Activated CD4-positive, alpha-beta memory T cell treated with anti-CD3 and anti-CD28 coated beads, Interleukin-2, amount 10 ng/mL, durations not matched to agents 7 days and 5 days (primary cell): ENCODE data around the gene LDLRAD4. TPM values are rescaled to one million over a fixed set of nuclear protein-coding genes. Genes with fewer than 3 reads are reported as not detected.

ENCODE experiments used
- CTCF ChIA-PET: fragments of 350-600 bp; sonication (Branson Sonifier 250); formaldehyde crosslinking; loops from one replicate; lab custom pipeline; 2021; ENCODE audit warnings: antibody characterized with exemption, inconsistent platforms; lab: Charles Lee
- POLR2A ChIA-PET: fragments of 350-600 bp; sonication (Branson Sonifier 250); formaldehyde crosslinking; loops from one replicate; lab custom pipeline; 2021; ENCODE audit warnings: antibody characterized with exemption; lab: Charles Lee
- DNase-seq: peaks from one replicate; pipeline ENCODE4 v3.0.0-alpha.2; 2020
- H3K27ac Mint-ChIP-seq: one replicate; pipeline ENCODE4 v1.8.0; 2021; ENCODE audit warnings: mild to moderate bottlenecking, mixed read lengths
- H3K27me3 Mint-ChIP-seq: one replicate; pipeline ENCODE4 v1.8.0; 2021; ENCODE audit warnings: mixed read lengths
- H3K36me3 Mint-ChIP-seq: one replicate; pipeline ENCODE4 v1.8.0; 2021; ENCODE audit warnings: low read depth, mixed read lengths
- H3K4me1 Mint-ChIP-seq: one replicate; pipeline ENCODE4 v1.8.0; 2021; ENCODE audit warnings: mixed read lengths
- H3K4me3 Mint-ChIP-seq: one replicate; pipeline ENCODE4 v1.8.0; 2021; ENCODE audit warnings: mild to moderate bottlenecking, mixed read lengths
- H3K9me3 Mint-ChIP-seq: one replicate; pipeline ENCODE4 v1.8.0; 2021; ENCODE audit warnings: mixed read lengths
- total RNA-seq, 2 experiments: library from RNA; stranded (reverse); gene quantifications; one replicate each; pipeline ENCODE4 v1.2.3, GENCODE V29; 2021

Gene LDLRAD4
- total RNA-seq, 2 experiments from 2014 or later, result 19.1 to 22.4 TPM

- CTCF ChIA-PET, result no interaction called here
- DNase-seq, result no peak
- no peak overlapping the region for H3K4me3 Mint-ChIP-seq
- no peaks in the 10 kb centered on the region for H3K9me3 Mint-ChIP-seq
- H3K27ac Mint-ChIP-seq, result no peak overlapping the region
- H3K4me1 Mint-ChIP-seq, result no peaks in the 10 kb centered on the region
- H3K27me3 Mint-ChIP-seq, result no peaks in the 10 kb centered on the region
- no peaks in the 10 kb centered on the region for H3K36me3 Mint-ChIP-seq
- POLR2A ChIA-PET, result no interaction called here
These were observed 181.0 kb downstream of the LDLRAD4 start for GRCh38 chr18:13399511-13399910.

- no peaks in the 10 kb centered on the region for H3K27me3 Mint-ChIP-seq
- no peaks in the 10 kb centered on the region for H3K9me3 Mint-ChIP-seq
- H3K27ac Mint-ChIP-seq, result no peak overlapping the region
- no peak overlapping the region for H3K4me3 Mint-ChIP-seq
- DNase-seq, result no peak
- no peaks in the 10 kb centered on the region for H3K4me1 Mint-ChIP-seq
- H3K36me3 Mint-ChIP-seq, result no peaks in the 10 kb centered on the region
- POLR2A ChIA-PET, result no interaction called here
- CTCF ChIA-PET, result no interaction called here
These were observed 182.2 kb downstream of the LDLRAD4 start for GRCh38 chr18:13400636-13401315.

- no peak overlapping the region for H3K27ac Mint-ChIP-seq
- H3K9me3 Mint-ChIP-seq, result no peaks in the 10 kb centered on the region
- H3K4me1 Mint-ChIP-seq, result no peaks in the 10 kb centered on the region
- POLR2A ChIA-PET, result no interaction called here
- no peaks in the 10 kb centered on the region for H3K36me3 Mint-ChIP-seq
- DNase-seq, result no peak
- no peak overlapping the region for H3K4me3 Mint-ChIP-seq
- no peaks in the 10 kb centered on the region for H3K27me3 Mint-ChIP-seq
- CTCF ChIA-PET, result no interaction called here
These were observed 182.8 kb downstream of the LDLRAD4 start for GRCh38 chr18:13401404-13401803.

GRCh38 chr18:13401826-13402225 lies 183.3 kb downstream of the LDLRAD4 start:
- Mint-ChIP-seq H3K4me3 (no peak overlapping the region), H3K4me1 (no peaks in the 10 kb centered on the region), H3K9me3 (no peaks in the 10 kb centered on the region), H3K36me3 (no peaks in the 10 kb centered on the region), H3K27ac (no peak overlapping the region), H3K27me3 (no peaks in the 10 kb centered on the region)
- DNase-seq, result no peak
- POLR2A ChIA-PET, result no interaction called here
- CTCF ChIA-PET, result no interaction called here

DNA sequence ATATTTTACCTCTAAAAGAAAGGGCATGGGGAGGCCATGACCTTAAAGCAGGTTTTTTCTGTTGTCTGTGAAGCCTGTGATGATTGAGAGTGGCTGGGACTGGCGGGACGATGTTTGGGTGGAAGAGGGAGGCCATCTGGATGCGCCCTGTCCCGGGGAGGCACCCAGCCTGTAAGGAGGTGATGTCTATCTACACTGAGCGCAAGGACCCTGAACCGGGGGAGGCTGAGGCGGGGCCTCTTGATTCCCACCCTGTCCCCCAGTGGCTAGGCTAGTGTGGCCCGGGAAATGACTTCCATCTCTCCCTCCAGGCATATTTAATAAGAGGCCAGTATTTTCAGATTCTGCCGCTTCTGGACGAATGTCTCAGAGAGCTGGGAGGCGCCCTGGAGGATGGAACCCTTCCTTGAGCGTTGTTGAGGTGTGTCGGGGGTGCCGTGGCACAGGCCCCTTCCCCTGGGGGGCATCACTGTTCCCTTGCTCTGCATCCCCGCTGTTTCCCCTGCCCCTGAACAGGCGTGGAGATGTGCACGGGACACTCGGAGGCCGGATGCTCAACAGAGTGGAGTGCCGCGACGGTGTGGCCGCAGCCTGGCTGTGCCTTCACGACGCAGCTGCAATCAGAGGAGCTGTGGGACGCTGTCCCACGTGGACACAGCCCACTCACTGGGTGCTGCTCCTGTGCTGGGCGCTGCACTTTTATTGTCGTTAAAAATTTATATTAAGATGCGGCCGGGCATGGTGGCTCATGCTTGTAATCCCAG lies 185.4 kb downstream of the LDLRAD4 start:
- H3K4me3 Mint-ChIP-seq, result no peak overlapping the region
- H3K9me3 Mint-ChIP-seq, result no peaks in the 10 kb centered on the region
- no peak for DNase-seq
- H3K27me3 Mint-ChIP-seq, result no peaks in the 10 kb centered on the region
- CTCF ChIA-PET, result no interaction called here
- H3K27ac Mint-ChIP-seq, result no peak overlapping the region
- POLR2A ChIA-PET, result no interaction called here
- H3K36me3 Mint-ChIP-seq, result no peaks in the 10 kb centered on the region
- no peaks in the 10 kb centered on the region for H3K4me1 Mint-ChIP-seq

DNA sequence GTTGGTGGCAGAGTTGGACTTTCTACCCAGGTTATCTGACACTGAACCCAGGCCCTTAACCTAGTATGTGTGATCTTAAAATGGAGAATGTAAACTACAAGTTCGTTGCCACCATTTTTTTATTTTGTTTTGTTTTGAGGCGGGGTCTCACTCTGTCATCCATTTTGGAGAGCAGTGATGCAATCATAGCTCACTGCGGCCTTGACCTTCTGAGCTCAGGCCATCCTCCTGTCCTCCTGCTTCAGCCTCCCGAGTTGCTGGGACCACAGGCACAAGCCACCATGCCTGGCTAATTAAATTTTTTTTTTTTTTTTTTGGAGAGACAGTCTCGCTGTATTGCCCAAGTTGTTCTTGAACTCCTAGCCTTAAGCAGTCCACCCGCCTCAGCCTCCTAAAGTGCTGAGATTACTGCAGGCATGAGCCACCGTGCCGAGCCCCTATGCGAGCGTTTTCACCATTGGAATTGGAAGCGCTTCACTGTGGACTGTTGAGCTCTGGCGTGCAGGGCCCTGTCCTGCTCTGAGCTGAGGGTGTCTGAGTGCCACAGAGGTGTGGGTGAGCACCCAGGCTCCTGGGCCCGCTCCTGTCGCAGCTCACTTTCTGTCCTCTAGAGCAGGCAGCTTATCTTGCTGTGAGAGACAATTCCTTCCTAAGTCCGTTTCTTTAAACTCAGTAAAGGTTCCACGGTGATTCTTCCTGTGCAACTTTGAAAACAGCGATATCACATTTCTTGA lies 186.9 kb downstream of the LDLRAD4 start:
- H3K27me3 Mint-ChIP-seq, result no peaks in the 10 kb centered on the region
- peaks cover under 1% of the 10 kb centered on the region for H3K9me3 Mint-ChIP-seq
- H3K36me3 Mint-ChIP-seq, result no peaks in the 10 kb centered on the region
- ChIA-PET POLR2A (no interaction called here), CTCF (no interaction called here)
- no peak overlapping the region for H3K27ac Mint-ChIP-seq
- no peak overlapping the region for H3K4me3 Mint-ChIP-seq
- no peaks in the 10 kb centered on the region for H3K4me1 Mint-ChIP-seq
- no peak for DNase-seq

- Mint-ChIP-seq H3K27me3 (no peaks in the 10 kb centered on the region), H3K4me1 (no peaks in the 10 kb centered on the region), H3K36me3 (peaks cover under 1% of the 10 kb centered on the region), H3K27ac (no peak overlapping the region), H3K9me3 (peaks cover 3% of the 10 kb centered on the region), H3K4me3 (no peak overlapping the region)
- no peak for DNase-seq
- ChIA-PET CTCF (no interaction called here), POLR2A (no interaction called here)
These were observed 187.6 kb downstream of the LDLRAD4 start for GRCh38 chr18:13406049-13406615.

DNA sequence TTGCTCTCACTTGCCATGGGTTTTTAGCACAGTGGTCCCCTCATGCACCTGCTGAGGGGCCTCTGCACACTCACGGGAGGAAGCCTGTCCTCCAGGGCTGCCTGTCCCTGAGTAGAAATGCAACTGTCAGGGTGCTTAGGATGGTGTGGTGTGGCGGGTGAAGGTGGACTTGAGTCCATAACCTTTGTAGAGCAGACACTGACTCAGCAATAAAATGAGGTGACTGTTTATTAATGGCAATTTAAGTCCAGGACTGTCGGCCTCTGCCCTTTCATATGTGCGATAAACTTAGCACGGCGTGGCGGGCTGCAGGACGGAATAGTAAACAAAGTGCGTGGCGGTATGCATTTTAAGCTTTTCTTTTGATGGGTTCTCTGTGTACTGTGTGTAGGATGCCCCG lies 188.2 kb downstream of the LDLRAD4 start:
- Mint-ChIP-seq H3K4me3 (no peak overlapping the region), H3K27ac (no peak overlapping the region), H3K9me3 (peaks cover 6% of the 10 kb centered on the region), H3K27me3 (no peaks in the 10 kb centered on the region), H3K4me1 (no peaks in the 10 kb centered on the region), H3K36me3 (peaks cover 5% of the 10 kb centered on the region)
- no peak for DNase-seq
- ChIA-PET POLR2A (no interaction called here), CTCF (no interaction called here)

GRCh38 chr18:13407484-13407883 lies 188.9 kb downstream of the LDLRAD4 start:
- Mint-ChIP-seq H3K4me1 (no peaks in the 10 kb centered on the region), H3K9me3 (peaks cover 12% of the 10 kb centered on the region), H3K27me3 (no peaks in the 10 kb centered on the region), H3K27ac (no peak overlapping the region), H3K4me3 (no peak overlapping the region), H3K36me3 (peaks cover 10% of the 10 kb centered on the region)
- ChIA-PET CTCF (interaction anchor here (1.6 kb wide), 1 partner anchor 191 kb away, joined by 3 read pairs; no protein-coding TSS in a partner anchor), POLR2A (interaction anchor here (1.1 kb wide), 1 partner anchor 83 kb away, joined by 3 read pairs; no protein-coding TSS in a partner anchor)
- DNase-seq, result no peak

DNA sequence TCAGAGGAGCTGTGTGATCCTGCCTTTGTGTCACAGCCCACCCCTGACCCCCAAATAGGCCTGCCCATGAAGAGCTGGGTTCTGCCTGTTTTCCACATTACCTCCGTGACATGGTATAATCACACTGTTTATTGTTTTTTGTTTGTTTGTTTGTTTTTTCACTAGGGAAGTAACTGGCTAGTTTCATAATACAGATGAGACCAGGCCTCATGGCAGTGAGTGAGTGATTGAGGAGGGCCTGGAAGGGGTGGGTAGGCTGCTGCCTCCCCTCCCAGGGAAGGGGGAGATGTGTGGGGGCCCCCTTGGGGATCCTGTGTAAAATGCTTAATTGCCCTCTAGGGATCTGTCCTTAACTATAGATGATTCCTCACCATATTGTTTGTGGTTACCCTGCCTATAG lies 190.5 kb downstream of the LDLRAD4 start:
- Mint-ChIP-seq H3K4me1 (no peaks in the 10 kb centered on the region), H3K9me3 (peaks cover 15% of the 10 kb centered on the region), H3K27me3 (no peaks in the 10 kb centered on the region), H3K27ac (no peak overlapping the region), H3K36me3 (peaks cover 10% of the 10 kb centered on the region), H3K4me3 (no peak overlapping the region)
- ChIA-PET POLR2A (interaction anchor here (1.3 kb wide), 1 partner anchor 14 kb away, joined by 3 read pairs; no protein-coding TSS in a partner anchor), CTCF (interaction anchor here (1.6 kb wide), 1 partner anchor 193 kb away, joined by 3 read pairs; no protein-coding TSS in a partner anchor)
- DNase-seq, result no peak

DNA sequence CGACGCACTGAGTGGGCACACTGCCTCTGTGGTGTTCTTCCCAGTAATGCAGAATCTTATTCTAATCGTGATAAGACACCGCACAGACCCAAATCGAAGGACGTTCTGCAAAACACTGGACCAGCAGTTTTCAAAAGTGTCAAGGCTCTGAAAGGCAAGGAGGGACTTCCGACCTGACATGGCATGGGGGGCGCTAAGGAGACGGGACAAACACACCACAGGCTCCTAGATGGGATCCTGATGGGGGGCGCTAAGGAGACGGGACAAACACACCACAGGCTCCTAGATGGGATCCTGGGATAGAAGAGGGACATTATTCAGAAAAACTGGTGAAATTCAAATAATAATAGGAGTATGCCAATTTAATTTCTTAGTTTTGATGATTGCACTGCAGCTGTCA lies 191.4 kb downstream of the LDLRAD4 start:
- no peaks in the 10 kb centered on the region for H3K4me1 Mint-ChIP-seq
- ChIA-PET POLR2A (no interaction called here), CTCF (no interaction called here)
- no peak overlapping the region for H3K27ac Mint-ChIP-seq
- H3K4me3 Mint-ChIP-seq, result no peak overlapping the region
- DNase-seq, result no peak
- H3K36me3 Mint-ChIP-seq, result peaks cover 10% of the 10 kb centered on the region
- peaks cover 15% of the 10 kb centered on the region for H3K9me3 Mint-ChIP-seq
- no peaks in the 10 kb centered on the region for H3K27me3 Mint-ChIP-seq

- Mint-ChIP-seq H3K27ac (no peak overlapping the region), H3K9me3 (peaks cover 15% of the 10 kb centered on the region), H3K4me3 (no peak overlapping the region), H3K4me1 (no peaks in the 10 kb centered on the region), H3K27me3 (no peaks in the 10 kb centered on the region), H3K36me3 (peaks cover 10% of the 10 kb centered on the region)
- ChIA-PET POLR2A (no interaction called here), CTCF (no interaction called here)
- no peak for DNase-seq
These were observed 191.9 kb downstream of the LDLRAD4 start for GRCh38 chr18:13410471-13410870.

DNA sequence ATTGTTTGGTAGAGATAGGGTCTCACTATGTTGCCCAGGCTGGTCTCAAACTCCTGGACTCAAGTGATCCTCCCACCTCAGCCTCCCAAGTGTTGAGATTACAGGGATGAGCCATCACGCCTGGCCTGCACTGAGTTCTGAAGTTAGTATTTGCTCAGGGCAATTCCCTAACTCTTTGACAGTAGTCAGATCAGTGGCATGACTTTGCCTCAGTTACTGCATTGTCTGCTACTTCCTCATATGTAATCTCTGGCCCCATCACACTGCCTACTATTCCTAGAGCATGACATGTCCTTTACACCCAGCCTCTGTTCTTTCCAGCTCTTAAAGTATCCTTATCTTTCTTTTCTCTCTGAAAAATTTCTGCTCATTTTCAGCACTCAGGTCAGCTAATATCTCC lies 193.5 kb downstream of the LDLRAD4 start:
- Mint-ChIP-seq H3K9me3 (peaks cover 15% of the 10 kb centered on the region), H3K4me1 (peaks cover 6% of the 10 kb centered on the region), H3K36me3 (peaks cover 10% of the 10 kb centered on the region), H3K27ac (no peak overlapping the region), H3K27me3 (no peaks in the 10 kb centered on the region), H3K4me3 (no peak overlapping the region)
- POLR2A ChIA-PET, result no interaction called here
- DNase-seq, result no peak
- CTCF ChIA-PET, result no interaction called here
